ENCODE results near the gene NAALADL2.

- no peak for TF ChIP-seq CTCF (IDR thresholded peaks at IDR 0.05)
- TF ChIP-seq POLR2A (IDR thresholded peaks at IDR 0.05): no peak
Observed at GRCh38 chr3:175129126-175129525, 270.0 kb downstream of the NAALADL2 start.
